ENCODE measurements around the gene ADRA1B. TPM values are rescaled to one million over a fixed set of nuclear protein-coding genes. Genes with fewer than 3 reads are reported as not detected.

ADRA1B gene
- total RNA-seq, 2 donors from 2014 or later = 0.14 to 0.74 TPM

GRCh38 chr5:159904874-159905273 lies 11.4 kb upstream of the ADRA1B start:
- Histone ChIP-seq H3K27me3 (replicated peaks; ENCODE audit: insufficient read depth) (no peaks in the 10 kb centered on the region), H3K4me3 (no peak overlapping the region), H3K4me1 (replicated peaks) (no peaks in the 10 kb centered on the region), H3K27ac (no peak overlapping the region), H3K36me3 (no peaks in the 10 kb centered on the region), H3K9me3 (no peaks in the 10 kb centered on the region)
- no peak for DNase-seq (ENCODE audit: low spot score)
- intact Hi-C loops (cut with DNase I) = no loop called here
- 89% methylated on average over 1 of the region's 1 CpG for WGBS
- TF ChIP-seq, protein P1, sequence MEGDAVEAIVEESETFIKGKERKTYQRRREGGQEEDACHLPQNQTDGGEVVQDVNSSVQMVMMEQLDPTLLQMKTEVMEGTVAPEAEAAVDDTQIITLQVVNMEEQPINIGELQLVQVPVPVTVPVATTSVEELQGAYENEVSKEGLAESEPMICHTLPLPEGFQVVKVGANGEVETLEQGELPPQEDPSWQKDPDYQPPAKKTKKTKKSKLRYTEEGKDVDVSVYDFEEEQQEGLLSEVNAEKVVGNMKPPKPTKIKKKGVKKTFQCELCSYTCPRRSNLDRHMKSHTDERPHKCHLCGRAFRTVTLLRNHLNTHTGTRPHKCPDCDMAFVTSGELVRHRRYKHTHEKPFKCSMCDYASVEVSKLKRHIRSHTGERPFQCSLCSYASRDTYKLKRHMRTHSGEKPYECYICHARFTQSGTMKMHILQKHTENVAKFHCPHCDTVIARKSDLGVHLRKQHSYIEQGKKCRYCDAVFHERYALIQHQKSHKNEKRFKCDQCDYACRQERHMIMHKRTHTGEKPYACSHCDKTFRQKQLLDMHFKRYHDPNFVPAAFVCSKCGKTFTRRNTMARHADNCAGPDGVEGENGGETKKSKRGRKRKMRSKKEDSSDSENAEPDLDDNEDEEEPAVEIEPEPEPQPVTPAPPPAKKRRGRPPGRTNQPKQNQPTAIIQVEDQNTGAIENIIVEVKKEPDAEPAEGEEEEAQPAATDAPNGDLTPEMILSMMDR (IDR thresholded peaks at IDR 0.05) = no peak
- TF ChIP-seq POLR2AphosphoS5 (IDR thresholded peaks at IDR 0.05) (no peak), POLR2A (IDR thresholded peaks at IDR 0.05) (no peak)

DNA sequence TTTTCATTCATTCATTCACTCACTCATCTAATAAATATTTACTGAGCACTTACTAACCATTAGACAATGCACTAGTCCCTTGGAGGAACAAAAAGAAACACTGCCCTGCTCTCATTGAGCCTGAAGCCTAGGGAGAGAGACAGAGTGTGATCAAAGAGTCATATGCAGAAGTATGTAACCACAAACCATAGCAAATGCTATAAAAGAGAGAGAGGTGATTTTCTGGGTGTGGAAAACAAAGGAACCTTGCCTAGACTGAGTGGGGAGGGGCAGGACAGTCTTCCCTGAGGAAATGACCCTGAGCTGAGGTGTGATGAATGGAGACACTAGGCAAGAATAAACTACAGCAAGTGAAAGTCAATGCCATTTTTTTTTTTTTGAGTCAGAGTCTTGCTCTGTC lies 10.8 kb upstream of the ADRA1B start:
- H3K27me3 ChIP-seq (replicated peaks; ENCODE audit: insufficient read depth) = no peaks in the 10 kb centered on the region
- TF ChIP-seq, protein P1 (IDR thresholded peaks at IDR 0.05) = no peak
- TF ChIP-seq POLR2AphosphoS5 (IDR thresholded peaks at IDR 0.05) = no peak
- no peak for TF ChIP-seq POLR2A (IDR thresholded peaks at IDR 0.05)
- H3K4me3 ChIP-seq = no peak overlapping the region
- H3K27ac ChIP-seq = no peak overlapping the region
- no peaks in the 10 kb centered on the region for H3K4me1 ChIP-seq (replicated peaks)
- intact Hi-C loops (cut with DNase I) = no loop called here
- no peaks in the 10 kb centered on the region for H3K9me3 ChIP-seq
- H3K36me3 ChIP-seq = no peaks in the 10 kb centered on the region
- DNase-seq (ENCODE audit: low spot score) = no peak

DNA sequence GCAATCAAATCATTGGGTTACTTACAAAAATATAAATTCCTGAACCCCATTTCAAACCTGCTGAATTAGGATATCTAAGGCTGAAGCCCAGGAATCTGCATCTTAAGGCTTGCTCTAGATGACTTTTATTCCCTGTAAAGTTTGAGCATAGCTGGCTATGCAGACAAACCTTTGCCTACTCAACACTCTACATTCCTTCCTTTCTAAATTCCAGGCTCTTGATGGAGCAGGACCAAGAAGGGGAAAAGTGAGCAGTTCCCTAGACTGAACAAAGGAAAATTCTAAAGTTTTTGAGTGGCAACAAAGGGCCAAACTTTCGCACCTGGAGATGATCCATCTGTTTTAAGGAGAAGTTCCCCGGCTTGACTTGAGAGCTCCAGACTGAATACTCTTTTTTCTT lies 9.8 kb upstream of the ADRA1B start:
- Histone ChIP-seq H3K27me3 (replicated peaks; ENCODE audit: insufficient read depth) (no peaks in the 10 kb centered on the region), H3K36me3 (no peaks in the 10 kb centered on the region), H3K9me3 (no peaks in the 10 kb centered on the region), H3K4me3 (no peak overlapping the region), H3K4me1 (replicated peaks) (no peaks in the 10 kb centered on the region), H3K27ac (no peak overlapping the region)
- intact Hi-C loops (cut with DNase I) = no loop called here
- TF ChIP-seq, protein P1 (IDR thresholded peaks at IDR 0.05) = no peak
- no peak for TF ChIP-seq POLR2A (IDR thresholded peaks at IDR 0.05)
- no peak for TF ChIP-seq POLR2AphosphoS5 (IDR thresholded peaks at IDR 0.05)
- no peak for DNase-seq (ENCODE audit: low spot score)
- 88% methylated on average over 2 of the region's 2 CpGs for WGBS

DNA sequence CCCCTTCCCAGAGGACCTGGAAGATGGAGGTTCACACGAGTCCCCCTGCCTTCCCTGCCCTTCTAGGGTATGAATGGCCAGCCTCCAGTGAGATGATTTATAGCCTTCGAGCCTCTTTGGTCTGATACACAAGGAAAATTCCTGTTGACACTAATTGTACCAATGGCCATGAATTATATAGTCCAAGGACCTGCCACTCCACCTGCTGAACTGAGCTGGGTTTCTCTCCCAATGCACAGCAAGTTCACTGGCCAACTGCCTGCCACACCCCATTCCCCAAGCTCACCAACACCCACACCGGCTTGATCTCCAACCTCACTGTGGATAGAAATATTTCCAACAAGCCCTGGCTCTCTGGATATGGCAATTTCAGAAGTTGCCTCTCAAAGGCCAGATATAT lies 9.3 kb upstream of the ADRA1B start:
- no peak for DNase-seq (ENCODE audit: low spot score)
- 59% methylated on average over 3 of the region's 3 CpGs for WGBS

More for the DNA sequence above, 9.3 kb upstream of the ADRA1B start:
- Histone ChIP-seq H3K36me3 (no peaks in the 10 kb centered on the region), H3K4me3 (no peak overlapping the region), H3K27ac (no peak overlapping the region), H3K27me3 (replicated peaks; ENCODE audit: insufficient read depth) (no peaks in the 10 kb centered on the region), H3K9me3 (no peaks in the 10 kb centered on the region), H3K4me1 (replicated peaks) (no peaks in the 10 kb centered on the region)
- TF ChIP-seq, protein P1 (IDR thresholded peaks at IDR 0.05) = no peak
- no peak for TF ChIP-seq POLR2A (IDR thresholded peaks at IDR 0.05)
- no peak for TF ChIP-seq POLR2AphosphoS5 (IDR thresholded peaks at IDR 0.05)
- intact Hi-C loops (cut with DNase I) = no loop called here
